H1 (cell line): ENCODE measurements around the gene SERINC5. TPM values are rescaled to one million over a fixed set of nuclear protein-coding genes. Genes with fewer than 3 reads are reported as not detected.

ENCODE experiments used
- ATF3 ChIP-seq: IDR thresholded peaks from 2 replicates; pipeline ENCODE4 v1.6.1; 2011; ENCODE audit warnings: low read depth, mild to moderate bottlenecking, low read length; ENCODE audit not compliant: insufficient read depth
- CHD1 ChIP-seq: IDR thresholded peaks from 2 replicates; pipeline ENCODE4 v1.6.1; 2012; ENCODE audit warnings: low read depth, low read length, improper control_type of control experiment
- JUN ChIP-seq: IDR thresholded peaks from 2 replicates; pipeline ENCODE4 v1.6.1; 2011; ENCODE audit warnings: low read depth, mild to moderate bottlenecking, improper control_type of control experiment, low read length
- POU5F1 ChIP-seq: IDR thresholded peaks from 2 replicates; pipeline ENCODE4 v1.6.1; 2011; ENCODE audit warnings: low read depth, mild to moderate bottlenecking, low read length, moderate library complexity
- TBP ChIP-seq: IDR thresholded peaks from 2 replicates; pipeline ENCODE4 v1.6.1; 2011; ENCODE audit warnings: low read depth, low read length, improper control_type of control experiment
- polyA plus RNA-seq, 7 experiments: library from polyadenylated mRNA; depleted of rRNA in 3 of 7; stranded (reverse) in 5 of 7; unstranded in 2 of 7; fragments of >200 nt in 5 of 7; fragments of 200-250 nt in 2 of 7; gene quantifications; 1 replicate in 5 of 7; 2 replicates in 1 of 7; 4 replicates in 1 of 7; pipeline versions ENCODE4 v1.2.1 to v1.2.3, GENCODE V29; 2011 to 2013; ENCODE audit warnings: missing spikeins in 2 of 7, mixed read lengths in 2 of 7
- total RNA-seq: library from RNA; stranded (reverse); fragmentation: NEBNext Ultra II Directional; extraction: Animal tissue kit (Norgen Biotek cat#: 25700); gene quantifications from 2 replicates; pipeline ENCODE4 v1.2.1, GENCODE V29; 2021

SERINC5 gene
- total and polyA plus RNA-seq, 2 of the 8 experiments (the other 6 are each of a cell fraction or from before 2014, with no cell fraction given), result 32.2 to 149 TPM

GRCh38 chr5:80187421-80188090 lies 68.3 kb downstream of the SERINC5 start (continued):
- no peak for TF ChIP-seq CHD1
- TF ChIP-seq POU5F1, result no peak
- no peak for TF ChIP-seq ATF3
- TF ChIP-seq JUN, result no peak
- no peak for TF ChIP-seq TBP
